Pancreas (tissue), 10 donors: ENCODE results near the gene MSH2. TPM values are rescaled to one million over a fixed set of nuclear protein-coding genes. Genes with fewer than 3 reads are reported as not detected.

Source experiments
- ATAC-seq, 4 donors: fragments of 200-7000 bp; cut with Tn5 transposase; one replicate each; pipeline versions ENCODE4 v1.8.0 to v1.9.1; 2020; ENCODE audit warnings: mild to moderate bottlenecking in 4 of 4, moderate library complexity in 4 of 4
- DNase-seq, 6 donors: peaks; one replicate each; pipeline ENCODE4 v3.0.0-alpha.2; 2020
- FAIRE-seq: peaks from 2 replicates; lab custom pipeline; 2012; peaks lifted over from hg19 to GRCh38; lab: Jason Lieb, UNC
- H3K27ac ChIP-seq, 4 donors: fragments of 200-600 bp; sonication (generic); 1 replicate in 3 of 4; 2 replicates in 1 of 4; pipeline versions ENCODE4 v1.5.0 to v1.8.0; 2020
- H3K27me3 ChIP-seq, 4 donors: fragments of 200-600 bp; one replicate each; pipeline ENCODE4 v1.8.0; 2021
- H3K36me3 ChIP-seq, 3 donors: fragments of 200-600 bp; sonication (generic) in 1 of 3; one replicate each; pipeline versions ENCODE4 v1.5.0 to v1.8.0; 2020 to 2021
- H3K4me1 ChIP-seq, 3 donors: fragments of 200-600 bp; one replicate each; pipeline ENCODE4 v1.8.0; 2021
- H3K4me3 ChIP-seq, 4 donors: fragments of 200-600 bp; sonication (generic) in 2 of 4; one replicate each; pipeline versions ENCODE4 v1.5.0 to v1.8.0; 2020 to 2021
- H3K9me3 ChIP-seq, 4 donors: fragments of 200-600 bp; one replicate each; pipeline ENCODE4 v1.8.0; 2021
- CTCF ChIP-seq, 4 donors: fragments of 200-600 bp; sonication (generic) in 3 of 4; IDR thresholded peaks; one replicate each; pipeline versions ENCODE4 v1.5.0 to v1.8.0; 2021; ENCODE audit warnings: antibody characterized with exemption in 4 of 4
- whole genome bisulfite sequencing, 2 donors: extraction: QIAGEN DNeasy Blood & Tissue Kit; methylation state at CpG; one replicate each; pipeline ENCODE4 v1.1.7; 2013; 5-methylcytosine and 5-hydroxymethylcytosine counted together
- intact Hi-C, 3 donors: fragments of 100-400 bp; cut with DNase I; formaldehyde crosslinking; loops; one replicate each; pipeline versions ENCODE4 v1.11.1 to v1.14.2; 2022
- polyA plus RNA-seq, 2 donors: library from polyadenylated mRNA; stranded (reverse); fragments of 200-250 nt; gene quantifications; one replicate each; pipeline ENCODE4 v1.2.3, GENCODE V29; 2013
- total RNA-seq, 6 donors: library from RNA; stranded (reverse); fragmentation: NEBNext Ultra II Directional in 4 of 6; extraction: Animal tissue kit (Norgen Biotek cat#: 25700) in 4 of 6; gene quantifications; one replicate each; pipeline versions ENCODE4 v1.2.1 to v1.2.4, GENCODE V29; 2021 to 2023
- donor health status: healthy with polysubstance abuse.
- donor health status: DM: no; HTN: no; CAD: no; lungs with moderate emphysema.
- donor health status: DM: no; HTN: no; CAD: no.
- donor health status: control.
- donor health status: control.
- donor health status: Bipolar disorder and iron deficiency.
- donor health status: DM: yes; HTN: yes; CAD: no.
- donor health status: DM: no; HTN: no; CAD: no.
- donor health status: DM: no; HTN: no; CAD: no.
- donor health status: DM: yes; HTN: yes; CAD: no.

Gene MSH2
- total and polyA plus RNA-seq, 8 donors, result 3.3 to 10.3 (median 7.3) TPM

- no peaks in the 10 kb centered on the region for H3K27me3 ChIP-seq
- FAIRE-seq (no peak), DNase-seq (no peak), ATAC-seq (no peak)
- H3K4me1 ChIP-seq, result no peaks in the 10 kb centered on the region
- no peak for TF ChIP-seq CTCF (IDR thresholded peaks at IDR 0.05)
- no peak overlapping the region for H3K4me3 ChIP-seq
- intact Hi-C loops, result no loop called here
- no peaks in the 10 kb centered on the region for H3K36me3 ChIP-seq
- H3K27ac ChIP-seq, result no peak overlapping the region
- 96 to 97% methylated on average over 6 of the region's 6 CpGs for WGBS, 2 donors
- H3K9me3 ChIP-seq, result no peaks in the 10 kb centered on the region
These were observed 101.3 kb downstream of the MSH2 start for GRCh38 chr2:47504174-47504810.

- no peak for TF ChIP-seq CTCF (IDR thresholded peaks at IDR 0.05)
- ATAC-seq, result no peak
- 75 to 82% methylated on average over 4 of the region's 4 CpGs for WGBS, 2 donors
- no peak overlapping the region for H3K27ac ChIP-seq
- H3K27me3 ChIP-seq, result no peaks in the 10 kb centered on the region
- H3K4me3 ChIP-seq, result no peak overlapping the region
- no peaks in the 10 kb centered on the region for H3K36me3 ChIP-seq
- FAIRE-seq, result no peak
- no peak for DNase-seq
- intact Hi-C loops, result no loop called here
- H3K9me3 ChIP-seq, result no peaks in the 10 kb centered on the region
- no peaks in the 10 kb centered on the region for H3K4me1 ChIP-seq
These were observed 103.1 kb downstream of the MSH2 start for GRCh38 chr2:47506024-47506423.

GRCh38 chr2:47506436-47506835, 103.5 kb downstream of the MSH2 start:
- DNase-seq (no peak), FAIRE-seq (no peak), ATAC-seq (no peak)
- Histone ChIP-seq H3K27me3 (no peaks in the 10 kb centered on the region), H3K4me1 (no peaks in the 10 kb centered on the region), H3K9me3 (no peaks in the 10 kb centered on the region), H3K27ac (no peak overlapping the region), H3K4me3 (no peak overlapping the region), H3K36me3 (no peaks in the 10 kb centered on the region)
- intact Hi-C loops, result no loop called here
- TF ChIP-seq CTCF (IDR thresholded peaks at IDR 0.05), result no peak
- WGBS, 2 donors, result 89% methylated on average over 5 of the region's 5 CpGs

- H3K9me3 ChIP-seq, result no peaks in the 10 kb centered on the region
- no peaks in the 10 kb centered on the region for H3K36me3 ChIP-seq
- ATAC-seq (no peak), DNase-seq (no peak), FAIRE-seq (no peak)
- no peaks in the 10 kb centered on the region for H3K4me1 ChIP-seq
- H3K4me3 ChIP-seq, result no peak overlapping the region
- H3K27me3 ChIP-seq, result no peaks in the 10 kb centered on the region
- intact Hi-C loops, result no loop called here
- no peak for TF ChIP-seq CTCF (IDR thresholded peaks at IDR 0.05)
- 73 to 75% methylated on average over 4 of the region's 4 CpGs for WGBS, 2 donors
- no peak overlapping the region for H3K27ac ChIP-seq
These were observed 105.1 kb downstream of the MSH2 start for GRCh38 chr2:47508080-47508479.

- FAIRE-seq, result no peak
- no peak for TF ChIP-seq CTCF (IDR thresholded peaks at IDR 0.05)
- H3K27ac ChIP-seq, result no peak overlapping the region
- WGBS, 2 donors, result 95 to 97% methylated on average over 2 of the region's 2 CpGs
- no peaks in the 10 kb centered on the region for H3K36me3 ChIP-seq
- no peak for DNase-seq
- ATAC-seq, result no peak
- no peaks in the 10 kb centered on the region for H3K4me1 ChIP-seq
- intact Hi-C loops, result no loop called here
- H3K27me3 ChIP-seq, result no peaks in the 10 kb centered on the region
- H3K9me3 ChIP-seq, result no peaks in the 10 kb centered on the region
- no peak overlapping the region for H3K4me3 ChIP-seq
These were observed 105.7 kb downstream of the MSH2 start for GRCh38 chr2:47508641-47509040.
